Chondrocyte (in vitro differentiated cells): ENCODE results near the gene FGF1. TPM values are rescaled to one million over a fixed set of nuclear protein-coding genes. Genes with fewer than 3 reads are reported as not detected.

ENCODE experiments used
- DNase-seq: peaks from one replicate; pipeline ENCODE4 v3.0.0; 2021; ENCODE audit warnings: mixed read lengths, low spot score
- H3K27ac Mint-ChIP-seq: one replicate; pipeline ENCODE4 v1.8.0; 2021; ENCODE audit warnings: mild to moderate bottlenecking, moderate library complexity, mixed read lengths; ENCODE audit not compliant: unreplicated experiment
- H3K27me3 Mint-ChIP-seq: 2 replicates; pipeline ENCODE4 v1.8.0; 2021; ENCODE audit warnings: low read depth, mixed read lengths
- H3K36me3 Mint-ChIP-seq: 2 replicates; pipeline ENCODE4 v1.8.0; 2021; ENCODE audit warnings: low read depth, mixed read lengths
- H3K4me1 Mint-ChIP-seq: 2 replicates; pipeline ENCODE4 v1.8.0; 2021; ENCODE audit warnings: low read depth, mild to moderate bottlenecking, mixed read lengths
- H3K4me3 Mint-ChIP-seq: one replicate; pipeline ENCODE4 v1.8.0; 2021; ENCODE audit warnings: mild to moderate bottlenecking, moderate library complexity, mixed read lengths; ENCODE audit not compliant: unreplicated experiment
- H3K9me3 Mint-ChIP-seq: 2 replicates; pipeline ENCODE4 v1.8.0; 2021; ENCODE audit warnings: low read depth, mixed read lengths
- CTCF ChIP-seq: fragments of 200-600 bp; sonication (generic); IDR thresholded peaks from 2 replicates; pipeline ENCODE4 v1.5.0; 2021; ENCODE audit warnings: antibody characterized with exemption, mild to moderate bottlenecking, moderate library complexity
- total RNA-seq: library from RNA; stranded (reverse); gene quantifications from 3 replicates; pipeline ENCODE4 v1.2.1, GENCODE V29; 2021

Gene FGF1
- total RNA-seq, 1 donor from 2014 or later: 6.9 TPM

- TF ChIP-seq CTCF: no peak
- Mint-ChIP-seq H3K27me3 (no peaks in the 10 kb centered on the region), H3K4me1 (peaks cover 65% of the 10 kb centered on the region), H3K27ac (peak overlapping the region; percentile 29), H3K36me3 (no peaks in the 10 kb centered on the region), H3K9me3 (no peaks in the 10 kb centered on the region), H3K4me3 (no peak overlapping the region)
- DNase-seq: no peak
These were observed 37.0 kb upstream of the FGF1 start for GRCh38 chr5:142722896-142723295.

GRCh38 chr5:142722146-142722545 lies 36.3 kb upstream of the FGF1 start:
- no peak for TF ChIP-seq CTCF
- DNase-seq: no peak
- H3K9me3 Mint-ChIP-seq: no peaks in the 10 kb centered on the region

GRCh38 chr5:142720641-142721271 lies 34.9 kb upstream of the FGF1 start:
- Mint-ChIP-seq H3K4me1 (peaks cover 61% of the 10 kb centered on the region), H3K27me3 (no peaks in the 10 kb centered on the region), H3K4me3 (no peak overlapping the region), H3K27ac (peak overlapping the region; percentile 41), H3K36me3 (no peaks in the 10 kb centered on the region), H3K9me3 (no peaks in the 10 kb centered on the region)
- DNase-seq: no peak
- no peak for TF ChIP-seq CTCF

More at GRCh38 chr5:142722146-142722545, 36.3 kb upstream of the FGF1 start:
- Mint-ChIP-seq H3K4me3 (no peak overlapping the region), H3K27ac (no peak overlapping the region), H3K27me3 (no peaks in the 10 kb centered on the region), H3K36me3 (no peaks in the 10 kb centered on the region), H3K4me1 (peaks cover 69% of the 10 kb centered on the region)

- Mint-ChIP-seq H3K27me3 (no peaks in the 10 kb centered on the region), H3K9me3 (no peaks in the 10 kb centered on the region), H3K4me1 (peaks cover 52% of the 10 kb centered on the region), H3K4me3 (no peak overlapping the region), H3K36me3 (no peaks in the 10 kb centered on the region), H3K27ac (peak overlapping the region; percentile 62)
- DNase-seq: no peak
- TF ChIP-seq CTCF: no peak
These were observed 34.0 kb upstream of the FGF1 start for GRCh38 chr5:142719836-142720370.

- DNase-seq: no peak
- Mint-ChIP-seq H3K27me3 (no peaks in the 10 kb centered on the region), H3K4me1 (peaks cover 47% of the 10 kb centered on the region), H3K9me3 (no peaks in the 10 kb centered on the region), H3K4me3 (no peak overlapping the region), H3K36me3 (no peaks in the 10 kb centered on the region), H3K27ac (peak overlapping the region; percentile 67)
- peak; percentile 82 for TF ChIP-seq CTCF
These were observed 31.8 kb upstream of the FGF1 start for GRCh38 chr5:142717582-142718215.
